NB4 (cell line): Measurements from ENCODE around the gene GPD1L.

Experiments
- DNase-seq: peaks from one replicate; pipeline ENCODE4 v3.0.0; 2010; ENCODE audit warnings: low read depth
- H3K4me3 ChIP-seq: one replicate; pipeline ENCODE4 v1.5.1; 2011; ENCODE audit warnings: mild to moderate bottlenecking, low read depth, low read length, moderate library complexity
- MAX ChIP-seq: IDR thresholded peaks from 2 replicates; pipeline ENCODE4 v1.6.1; 2011; ENCODE audit warnings: low read depth, low read length
- MYC ChIP-seq: IDR thresholded peaks from 2 replicates; pipeline ENCODE4 v1.6.1; 2011; ENCODE audit warnings: low read depth, low read length
- POLR2A ChIP-seq: IDR thresholded peaks from 2 replicates; pipeline ENCODE4 v1.6.1; 2011; ENCODE audit warnings: mild to moderate bottlenecking; ENCODE audit not compliant: insufficient read length; ENCODE audit errors: extremely low read depth
- TF ChIP-seq, protein P1 (sequence below): IDR thresholded peaks from one replicate; pipeline ENCODE4 v1.5.1; 2012; ENCODE audit warnings: low read depth, low read length

GPD1L gene

GRCh38 chr3:32148351-32148750, 41.9 kb downstream of the GPD1L start:
- DNase-seq: no peak
- TF ChIP-seq POLR2A: no peak
- TF ChIP-seq MAX: no peak
- TF ChIP-seq, protein P1, sequence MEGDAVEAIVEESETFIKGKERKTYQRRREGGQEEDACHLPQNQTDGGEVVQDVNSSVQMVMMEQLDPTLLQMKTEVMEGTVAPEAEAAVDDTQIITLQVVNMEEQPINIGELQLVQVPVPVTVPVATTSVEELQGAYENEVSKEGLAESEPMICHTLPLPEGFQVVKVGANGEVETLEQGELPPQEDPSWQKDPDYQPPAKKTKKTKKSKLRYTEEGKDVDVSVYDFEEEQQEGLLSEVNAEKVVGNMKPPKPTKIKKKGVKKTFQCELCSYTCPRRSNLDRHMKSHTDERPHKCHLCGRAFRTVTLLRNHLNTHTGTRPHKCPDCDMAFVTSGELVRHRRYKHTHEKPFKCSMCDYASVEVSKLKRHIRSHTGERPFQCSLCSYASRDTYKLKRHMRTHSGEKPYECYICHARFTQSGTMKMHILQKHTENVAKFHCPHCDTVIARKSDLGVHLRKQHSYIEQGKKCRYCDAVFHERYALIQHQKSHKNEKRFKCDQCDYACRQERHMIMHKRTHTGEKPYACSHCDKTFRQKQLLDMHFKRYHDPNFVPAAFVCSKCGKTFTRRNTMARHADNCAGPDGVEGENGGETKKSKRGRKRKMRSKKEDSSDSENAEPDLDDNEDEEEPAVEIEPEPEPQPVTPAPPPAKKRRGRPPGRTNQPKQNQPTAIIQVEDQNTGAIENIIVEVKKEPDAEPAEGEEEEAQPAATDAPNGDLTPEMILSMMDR: no peak
- no peak for TF ChIP-seq MYC
- no peak overlapping the region for H3K4me3 ChIP-seq

- no peak for TF ChIP-seq MYC
- TF ChIP-seq, protein P1: no peak
- TF ChIP-seq MAX: no peak
- no peak for TF ChIP-seq POLR2A
- no peak for DNase-seq
- no peak overlapping the region for H3K4me3 ChIP-seq
Measured at GRCh38 chr3:32153414-32154204, 47.2 kb downstream of the GPD1L start.

GRCh38 chr3:32154205-32154579, 47.8 kb downstream of the GPD1L start:
- no peak for DNase-seq
- no peak for TF ChIP-seq MAX
- TF ChIP-seq, protein P1: no peak
- no peak for TF ChIP-seq MYC
- TF ChIP-seq POLR2A: no peak
- H3K4me3 ChIP-seq: no peak overlapping the region

- no peak for TF ChIP-seq MAX
- TF ChIP-seq POLR2A: no peak
- TF ChIP-seq MYC: no peak
- DNase-seq: no peak
- no peak overlapping the region for H3K4me3 ChIP-seq
Measured at GRCh38 chr3:32155117-32155516, 48.7 kb downstream of the GPD1L start.

GRCh38 chr3:32157600-32158264, 51.3 kb downstream of the GPD1L start:
- TF ChIP-seq, protein P1: no peak
- no peak for TF ChIP-seq MAX
- TF ChIP-seq POLR2A: no peak
- TF ChIP-seq MYC: no peak
- no peak for DNase-seq
- no peak overlapping the region for H3K4me3 ChIP-seq

DNA sequence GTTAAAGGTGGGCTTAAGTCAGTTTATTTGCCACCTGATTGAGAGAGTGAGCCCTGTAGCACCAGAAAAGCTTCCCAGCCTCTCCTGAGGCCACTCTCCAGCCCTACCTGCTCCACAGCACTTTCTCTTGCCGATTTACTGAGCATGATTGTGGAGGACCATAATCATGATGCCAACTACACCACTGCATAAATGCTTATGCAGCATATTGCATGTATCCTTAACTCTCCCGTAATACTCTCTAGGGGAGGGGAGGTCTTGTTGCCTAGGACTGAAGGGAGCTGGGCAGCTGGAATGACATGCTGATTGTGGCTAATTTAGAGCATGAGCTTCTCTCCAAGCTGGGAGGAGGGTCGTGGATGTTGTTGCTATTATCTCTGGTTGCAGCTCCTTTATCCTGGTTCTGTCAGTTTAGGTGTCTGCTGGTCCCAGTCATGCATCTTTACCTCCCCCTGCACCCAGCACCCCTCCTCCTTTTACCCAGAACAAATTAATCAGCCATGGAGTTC, 54.3 kb downstream of the GPD1L start:
- no peak for DNase-seq
- no peak overlapping the region for H3K4me3 ChIP-seq
- TF ChIP-seq MAX: no peak
- TF ChIP-seq MYC: no peak
- no peak for TF ChIP-seq POLR2A
- TF ChIP-seq, protein P1: no peak
